Measurements from ENCODE around the gene DKK3.

DNA sequence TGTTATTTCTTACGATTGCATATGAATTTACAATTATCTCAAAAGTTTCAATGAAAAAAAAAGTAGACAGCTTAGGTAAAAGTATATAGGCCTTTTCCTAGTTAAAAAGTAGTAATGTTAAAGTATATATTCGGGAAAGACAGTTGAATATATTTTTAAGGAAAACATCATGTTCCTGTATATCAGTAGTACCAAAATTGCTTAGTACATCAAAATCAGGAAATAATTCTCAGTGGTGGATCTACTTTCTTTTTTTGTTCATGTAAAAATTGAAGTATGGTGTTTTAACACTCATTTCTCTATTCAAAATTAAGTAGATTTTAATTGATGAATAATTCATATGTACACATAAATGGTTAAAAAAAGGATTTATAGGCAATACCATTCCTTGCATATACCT lies 92.8 kb downstream of the DKK3 start:
- TF ChIP-seq POLR2A (IDR thresholded peaks at IDR 0.05; ENCODE audit: low read length) (no peak), GATA1 (IDR thresholded peaks at IDR 0.05; ENCODE audit: low read depth, low read length) (no peak)
